ENCODE results near the gene SNX9.
A peak's percentile ranks its signal among the peaks of the same experiment; 100 is the strongest.

SNX9 gene

DNA sequence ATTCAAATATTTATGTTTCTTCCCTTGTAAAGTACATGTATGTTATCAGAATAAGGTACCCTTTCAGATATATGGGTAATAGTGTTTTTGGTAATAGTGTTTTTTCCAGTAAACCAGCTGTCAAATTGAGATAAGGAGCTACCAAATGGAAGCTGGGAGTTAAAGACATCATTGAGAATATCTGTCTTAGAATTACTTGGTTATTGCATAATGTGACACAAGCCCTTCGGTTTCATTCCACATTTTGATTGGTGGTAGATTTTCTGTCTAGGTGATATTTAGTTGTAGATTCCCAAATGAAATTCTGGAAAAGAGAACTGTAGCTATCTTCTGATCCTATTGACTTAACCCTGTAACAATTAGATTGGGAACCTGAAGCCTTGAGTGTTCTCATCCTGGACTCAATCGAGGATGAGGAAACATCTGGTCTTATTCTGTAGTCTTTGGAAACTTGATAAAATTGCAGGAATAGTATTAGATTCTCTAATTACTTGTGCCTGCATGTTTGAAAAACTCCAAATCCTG lies 83.6 kb downstream of the SNX9 start:
- H3K18ac ChIP-seq (ENCODE audit: low read depth in 1 of 2, low read length in 2 of 2): no peak overlapping the region

DNA sequence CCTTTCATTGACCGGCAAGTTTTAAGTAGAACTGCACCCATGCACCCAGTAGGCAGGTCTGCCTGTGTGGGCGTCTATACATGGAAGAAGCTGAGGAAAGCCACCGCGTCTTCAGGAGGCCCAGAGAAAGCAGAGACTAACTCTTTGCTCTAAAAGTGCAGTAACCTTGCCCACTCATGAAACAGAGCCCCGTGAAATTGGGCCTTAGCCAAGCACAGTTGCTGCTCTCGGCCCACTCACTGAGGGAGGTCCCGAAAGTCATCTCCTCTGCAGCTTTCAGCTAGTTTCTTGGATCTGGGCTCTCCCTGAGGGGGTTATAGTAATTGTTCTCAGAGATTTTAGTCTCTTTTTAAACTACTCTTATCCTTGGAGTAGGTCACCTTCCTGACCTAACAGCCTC lies 84.6 kb downstream of the SNX9 start:
- Histone ChIP-seq H3K4ac (ENCODE audit: low read depth in 1 of 2, low read length in 2 of 2) (no peak overlapping the region), H2BK12ac (ENCODE audit: low read length in 2 of 2) (no peak overlapping the region), H3K4me1 (ENCODE audit: control insufficient read depth, insufficient read depth, low read depth, low read length) (peaks cover 5% of the 10 kb centered on the region), H3K36me3 (ENCODE audit: control insufficient read depth in 1 of 2, insufficient read depth in 2 of 2, low read depth in 1 of 2, low read length in 2 of 2) (peaks cover 29 to 100% of the 10 kb centered on the region in 2 experiments), H3K9ac (ENCODE audit: low read length) (peak overlapping the region; percentile 10), H3K4me3 (ENCODE audit: insufficient read depth in 1 of 2, low read depth in 1 of 2, low read length in 2 of 2) (no peak overlapping the region), H3K4me2 (ENCODE audit: low read length, poor library complexity, severe bottlenecking) (no peak overlapping the region), H2AFZ (ENCODE audit: low read depth, low read length) (no peak overlapping the region), H2BK5ac (ENCODE audit: low read depth, low read length, poor library complexity, severe bottlenecking) (no peak overlapping the region), H2AK5ac (ENCODE audit: low read length, severe bottlenecking) (no peak overlapping the region), H3K27me3 (ENCODE audit: control insufficient read depth in 1 of 2, insufficient read depth in 1 of 2, low read length in 2 of 2) (no peaks in the 10 kb centered on the region), H2BK120ac (ENCODE audit: low read depth, low read length) (no peak overlapping the region), H3K18ac (ENCODE audit: low read depth in 1 of 2, low read length in 2 of 2) (no peak overlapping the region), H3K79me1 (replicated peaks; ENCODE audit: low read length, poor library complexity, severe bottlenecking) (peaks cover 30% of the 10 kb centered on the region), H4K91ac (ENCODE audit: low read length) (no peak overlapping the region), H2BK15ac (ENCODE audit: low read depth, poor library complexity, severe bottlenecking) (no peak overlapping the region), H3K23ac (ENCODE audit: low read length in 2 of 2) (no peak overlapping the region), H3K14ac (ENCODE audit: low read length in 2 of 2) (no peak overlapping the region), H4K8ac (ENCODE audit: low read length) (no peak overlapping the region), H3K9me3 (ENCODE audit: control insufficient read depth, low read length) (no peaks in the 10 kb centered on the region), H3K27ac (ENCODE audit: low read length, poor library complexity, severe bottlenecking) (no peak overlapping the region)
- 100% methylated on average over 6 of the region's 7 CpGs for WGBS
- DNase-seq: no peak

More for the DNA sequence above, 83.6 kb downstream of the SNX9 start:
- no peak for DNase-seq
- no peak overlapping the region for H2AFZ ChIP-seq (ENCODE audit: low read depth, low read length)
- H3K4ac ChIP-seq (ENCODE audit: low read depth in 1 of 2, low read length in 2 of 2): no peak overlapping the region
- H3K27ac ChIP-seq (ENCODE audit: low read length, poor library complexity, severe bottlenecking): no peak overlapping the region
- no peak overlapping the region for H3K14ac ChIP-seq (ENCODE audit: low read length in 2 of 2)
- H3K9me3 ChIP-seq (ENCODE audit: control insufficient read depth, low read length): no peaks in the 10 kb centered on the region
- H3K4me3 ChIP-seq (ENCODE audit: insufficient read depth in 1 of 2, low read depth in 1 of 2, low read length in 2 of 2): no peak overlapping the region
- H3K23ac ChIP-seq (ENCODE audit: low read length in 2 of 2): no peak overlapping the region
- H3K9ac ChIP-seq (ENCODE audit: low read length): peak overlapping the region; percentile 2
- peaks cover 3% of the 10 kb centered on the region for H3K4me1 ChIP-seq (ENCODE audit: control insufficient read depth, insufficient read depth, low read depth, low read length)
- H4K91ac ChIP-seq (ENCODE audit: low read length): no peak overlapping the region
- H2AK5ac ChIP-seq (ENCODE audit: low read length, severe bottlenecking): no peak overlapping the region
- H4K8ac ChIP-seq (ENCODE audit: low read length): no peak overlapping the region
- peaks cover 33 to 100% of the 10 kb centered on the region in 2 experiments for H3K36me3 ChIP-seq (ENCODE audit: control insufficient read depth in 1 of 2, insufficient read depth in 2 of 2, low read depth in 1 of 2, low read length in 2 of 2)
- H2BK15ac ChIP-seq (ENCODE audit: low read depth, poor library complexity, severe bottlenecking): no peak overlapping the region
- no peak overlapping the region for H3K4me2 ChIP-seq (ENCODE audit: low read length, poor library complexity, severe bottlenecking)
- H2BK120ac ChIP-seq (ENCODE audit: low read depth, low read length): no peak overlapping the region
- 97% methylated on average over 2 of the region's 2 CpGs for WGBS
- H3K27me3 ChIP-seq (ENCODE audit: control insufficient read depth in 1 of 2, insufficient read depth in 1 of 2, low read length in 2 of 2): no peaks in the 10 kb centered on the region
- H2BK5ac ChIP-seq (ENCODE audit: low read depth, low read length, poor library complexity, severe bottlenecking): no peak overlapping the region
- peaks cover 34% of the 10 kb centered on the region for H3K79me1 ChIP-seq (replicated peaks; ENCODE audit: low read length, poor library complexity, severe bottlenecking)
- H2BK12ac ChIP-seq (ENCODE audit: low read length in 2 of 2): no peak overlapping the region

DNA sequence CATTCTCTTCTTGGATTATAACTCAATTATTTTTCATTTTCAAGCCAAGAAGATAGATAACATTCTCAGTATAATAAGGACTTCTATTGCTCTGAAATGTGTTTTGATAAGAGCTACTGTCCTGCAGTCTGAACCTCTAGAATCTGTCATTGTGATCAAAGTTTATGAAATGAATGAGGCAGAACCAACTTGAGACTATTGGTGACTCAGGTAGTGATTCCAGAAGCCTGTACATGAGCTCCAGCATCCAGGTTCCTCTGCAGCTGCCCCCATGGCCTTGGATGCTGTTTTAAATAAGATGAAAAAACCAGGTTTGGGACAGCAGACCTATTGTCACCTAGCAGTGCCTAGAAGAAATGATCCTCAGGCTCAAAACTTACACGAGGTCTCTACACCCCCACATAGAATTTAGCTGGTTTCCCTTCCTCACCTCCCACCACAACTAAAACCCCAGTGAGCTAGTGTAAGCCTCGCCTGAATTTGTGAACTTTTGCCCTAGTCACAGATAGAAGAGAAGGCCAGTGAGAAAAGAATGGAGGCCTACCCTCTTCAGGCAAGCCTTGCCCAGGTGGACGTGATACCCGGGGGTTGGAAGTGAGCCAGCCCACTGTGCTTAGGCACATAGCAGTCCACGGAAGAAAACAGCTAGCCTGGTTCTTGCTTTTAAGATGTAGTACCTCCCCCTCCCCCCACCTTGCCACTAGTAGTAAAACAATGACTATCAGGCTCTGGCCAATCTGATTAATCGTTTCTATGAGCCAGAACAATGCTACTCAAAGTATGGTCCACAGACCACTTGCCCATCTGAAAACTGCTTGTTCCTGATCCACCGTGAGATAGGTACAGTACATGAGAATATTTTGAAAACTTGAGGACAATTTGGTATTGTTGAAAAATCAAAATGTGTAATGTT lies 85.6 kb downstream of the SNX9 start:
- H3K4ac ChIP-seq (ENCODE audit: low read depth in 1 of 2, low read length in 2 of 2): no peak overlapping the region

DNA sequence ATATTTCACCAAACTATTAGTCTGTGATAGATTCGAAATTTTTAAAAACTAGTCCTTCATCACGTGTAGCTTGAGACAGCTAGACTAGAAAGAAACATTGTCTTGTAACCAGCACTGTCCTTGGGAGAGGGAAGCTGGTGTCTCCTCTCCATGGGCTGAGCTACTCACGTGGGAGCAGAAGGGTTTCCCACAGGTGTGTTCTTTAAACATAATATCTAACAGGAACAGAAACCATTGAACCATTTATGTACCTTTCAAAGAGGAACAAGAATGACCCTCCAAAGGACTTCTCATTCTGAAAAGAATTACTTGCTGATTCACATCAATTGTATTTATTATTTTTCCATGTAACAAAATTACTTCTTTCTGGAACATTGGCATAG lies 86.2 kb downstream of the SNX9 start:
- no peaks in the 10 kb centered on the region for H3K9me3 ChIP-seq (ENCODE audit: control insufficient read depth, low read length)
- no peak overlapping the region for H3K18ac ChIP-seq (ENCODE audit: low read depth in 1 of 2, low read length in 2 of 2)

More for the DNA sequence above, 85.6 kb downstream of the SNX9 start:
- Histone ChIP-seq H3K4me2 (ENCODE audit: low read length, poor library complexity, severe bottlenecking) (no peak overlapping the region), H3K36me3 (ENCODE audit: control insufficient read depth in 1 of 2, insufficient read depth in 2 of 2, low read depth in 1 of 2, low read length in 2 of 2) (peaks cover 28 to 99% of the 10 kb centered on the region in 2 experiments), H4K91ac (ENCODE audit: low read length) (no peak overlapping the region), H3K9me3 (ENCODE audit: control insufficient read depth, low read length) (no peaks in the 10 kb centered on the region), H3K23ac (ENCODE audit: low read length in 2 of 2) (no peak overlapping the region), H2BK12ac (ENCODE audit: low read length in 2 of 2) (no peak overlapping the region), H2BK15ac (ENCODE audit: low read depth, poor library complexity, severe bottlenecking) (no peak overlapping the region), H3K4me1 (ENCODE audit: control insufficient read depth, insufficient read depth, low read depth, low read length) (peaks cover 5% of the 10 kb centered on the region), H3K27ac (ENCODE audit: low read length, poor library complexity, severe bottlenecking) (no peak overlapping the region), H3K4me3 (ENCODE audit: insufficient read depth in 1 of 2, low read depth in 1 of 2, low read length in 2 of 2) (no peak overlapping the region), H4K8ac (ENCODE audit: low read length) (no peak overlapping the region), H2AFZ (ENCODE audit: low read depth, low read length) (no peak overlapping the region), H2BK5ac (ENCODE audit: low read depth, low read length, poor library complexity, severe bottlenecking) (no peak overlapping the region), H3K9ac (ENCODE audit: low read length) (no peak overlapping the region), H3K79me1 (replicated peaks; ENCODE audit: low read length, poor library complexity, severe bottlenecking) (peaks cover 29% of the 10 kb centered on the region), H3K18ac (ENCODE audit: low read depth in 1 of 2, low read length in 2 of 2) (no peak overlapping the region), H2AK5ac (ENCODE audit: low read length, severe bottlenecking) (no peak overlapping the region), H3K14ac (ENCODE audit: low read length in 2 of 2) (no peak overlapping the region), H2BK120ac (ENCODE audit: low read depth, low read length) (no peak overlapping the region), H3K27me3 (ENCODE audit: control insufficient read depth in 1 of 2, insufficient read depth in 1 of 2, low read length in 2 of 2) (no peaks in the 10 kb centered on the region)
- WGBS: 100% methylated on average over 6 of the region's 7 CpGs
- no peak for DNase-seq

More for the DNA sequence above, 86.2 kb downstream of the SNX9 start:
- Histone ChIP-seq H3K14ac (ENCODE audit: low read length in 2 of 2) (no peak overlapping the region), H2BK120ac (ENCODE audit: low read depth, low read length) (no peak overlapping the region), H3K79me1 (replicated peaks; ENCODE audit: low read length, poor library complexity, severe bottlenecking) (peaks cover 25% of the 10 kb centered on the region), H3K36me3 (ENCODE audit: control insufficient read depth in 1 of 2, insufficient read depth in 2 of 2, low read depth in 1 of 2, low read length in 2 of 2) (peaks cover 28 to 99% of the 10 kb centered on the region in 2 experiments), H4K8ac (ENCODE audit: low read length) (no peak overlapping the region), H3K4me3 (ENCODE audit: insufficient read depth in 1 of 2, low read depth in 1 of 2, low read length in 2 of 2) (no peak overlapping the region), H3K27ac (ENCODE audit: low read length, poor library complexity, severe bottlenecking) (no peak overlapping the region), H3K23ac (ENCODE audit: low read length in 2 of 2) (no peak overlapping the region), H3K9ac (ENCODE audit: low read length) (no peak overlapping the region), H4K91ac (ENCODE audit: low read length) (no peak overlapping the region), H2AK5ac (ENCODE audit: low read length, severe bottlenecking) (no peak overlapping the region), H2BK15ac (ENCODE audit: low read depth, poor library complexity, severe bottlenecking) (no peak overlapping the region), H3K27me3 (ENCODE audit: control insufficient read depth in 1 of 2, insufficient read depth in 1 of 2, low read length in 2 of 2) (no peaks in the 10 kb centered on the region), H3K4ac (ENCODE audit: low read depth in 1 of 2, low read length in 2 of 2) (no peak overlapping the region), H2BK5ac (ENCODE audit: low read depth, low read length, poor library complexity, severe bottlenecking) (no peak overlapping the region), H3K4me1 (ENCODE audit: control insufficient read depth, insufficient read depth, low read depth, low read length) (peaks cover 5% of the 10 kb centered on the region), H3K4me2 (ENCODE audit: low read length, poor library complexity, severe bottlenecking) (no peak overlapping the region), H2BK12ac (ENCODE audit: low read length in 2 of 2) (no peak overlapping the region), H2AFZ (ENCODE audit: low read depth, low read length) (no peak overlapping the region)
- 96% methylated on average over 3 of the region's 3 CpGs for WGBS
- no peak for DNase-seq
